ENCODE measurements around the gene IFFO2. TPM values are rescaled to one million over a fixed set of nuclear protein-coding genes. Genes with fewer than 3 reads are reported as not detected.

IFFO2 gene
- polyA plus RNA-seq, 1 of the 3 experiments (the other 2 are of a cell fraction): 10.5 TPM

GRCh38 chr1:18949686-18950400 is 6.6 kb downstream of the IFFO2 start:
- POLR2A ChIA-PET: no interaction called here

DNA sequence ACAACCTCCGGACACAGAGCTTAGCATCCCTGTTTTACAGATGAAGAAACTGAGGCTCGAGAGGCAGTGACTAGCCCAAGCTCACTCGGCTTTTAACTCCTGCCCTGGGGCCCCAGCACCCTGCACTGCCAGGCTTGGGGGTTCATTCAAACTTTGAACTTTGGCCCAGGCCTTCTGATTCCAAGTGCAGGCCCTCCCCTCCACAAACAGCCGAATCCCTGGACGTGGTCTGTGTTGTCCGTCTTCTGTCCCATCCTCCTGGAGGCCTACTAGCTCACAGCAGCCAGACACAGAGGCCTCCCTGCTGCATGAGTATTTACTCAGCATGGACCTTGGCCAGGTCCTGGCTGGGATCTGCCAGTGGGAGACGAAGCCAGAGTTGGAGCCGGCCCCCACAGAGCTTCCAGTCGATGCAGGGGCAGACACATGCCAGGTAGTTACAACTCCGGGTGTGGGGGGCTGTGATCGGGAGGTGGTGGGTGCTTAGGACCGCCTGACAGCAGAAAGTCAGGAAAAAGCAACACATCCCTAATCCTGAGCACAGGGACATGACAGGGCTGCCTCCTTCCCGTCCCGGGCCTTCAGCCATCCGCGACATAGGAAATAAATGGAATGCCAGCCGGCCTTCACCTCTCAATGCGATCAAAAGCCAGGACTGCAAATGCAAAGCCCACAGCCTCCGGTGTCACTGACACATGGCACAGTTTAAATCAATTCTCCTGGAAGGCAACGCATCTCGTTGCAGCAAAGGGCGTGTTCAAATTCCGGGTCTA is 7.4 kb downstream of the IFFO2 start:
- Histone ChIP-seq H3K9ac (no peak overlapping the region; the same call in 1 of the 2 replicates), H3F3A (replicated peaks; ENCODE audit: insufficient read depth) (peaks cover 4% of the 10 kb centered on the region), H3K9me2 (no peaks in the 10 kb centered on the region), H2AFZ (ENCODE audit: low read depth) (no peak overlapping the region), H3K36me3 (replicated peaks in 1 of 2; ENCODE audit: control insufficient read depth in 1 of 2, insufficient read depth in 2 of 2, low read length in 1 of 2) (peaks cover 0 to 9% of the 10 kb centered on the region in 2 experiments), H3K79me2 (ENCODE audit: insufficient read depth) (peaks cover 98% of the 10 kb centered on the region), H3K9me3 (no peaks in the 10 kb centered on the region), H3K4me2 (0 out of 2 replicates have a peak overlapping the region, but pooled peaks have one; percentile 9), H3K27ac (ENCODE audit: low read depth in 2 of 2, low read length in 1 of 2) (peak overlapping the region in 1 of 2 experiments; percentile 34; a peak in 2 of 4 replicates), H3K4me1 (ENCODE audit: control insufficient read depth in 1 of 2, insufficient read depth in 2 of 2, low read depth in 1 of 2, low read length in 1 of 2) (peaks cover 10 to 46% of the 10 kb centered on the region in 2 experiments; a peak in 3 of 4 replicates), H3K27me3 (ENCODE audit: insufficient read depth) (no peaks in the 10 kb centered on the region), H4K20me1 (ENCODE audit: insufficient read depth) (peaks cover 7% of the 10 kb centered on the region; the same call in 1 of the 2 replicates), H3K4me3 (ENCODE audit: low read depth in 2 of 2, low read length in 1 of 2) (no peak overlapping the region)
- TF ChIP-seq SIN3A (IDR thresholded peaks at IDR 0.05; ENCODE audit: borderline replicate concordance, low read depth, low read length): no peak
- no peak for TF ChIP-seq RCOR1 (IDR thresholded peaks at IDR 0.05; ENCODE audit: low read length)
- no peak for TF ChIP-seq FOSL2 (IDR thresholded peaks at IDR 0.05; ENCODE audit: borderline replicate concordance, low read depth)
- 0 out of 2 replicates have a peak, but pooled peaks have one; percentile 10 for TF ChIP-seq NFIC (IDR thresholded peaks at IDR 0.05; ENCODE audit: borderline replicate concordance)
- TF ChIP-seq, protein P1, sequence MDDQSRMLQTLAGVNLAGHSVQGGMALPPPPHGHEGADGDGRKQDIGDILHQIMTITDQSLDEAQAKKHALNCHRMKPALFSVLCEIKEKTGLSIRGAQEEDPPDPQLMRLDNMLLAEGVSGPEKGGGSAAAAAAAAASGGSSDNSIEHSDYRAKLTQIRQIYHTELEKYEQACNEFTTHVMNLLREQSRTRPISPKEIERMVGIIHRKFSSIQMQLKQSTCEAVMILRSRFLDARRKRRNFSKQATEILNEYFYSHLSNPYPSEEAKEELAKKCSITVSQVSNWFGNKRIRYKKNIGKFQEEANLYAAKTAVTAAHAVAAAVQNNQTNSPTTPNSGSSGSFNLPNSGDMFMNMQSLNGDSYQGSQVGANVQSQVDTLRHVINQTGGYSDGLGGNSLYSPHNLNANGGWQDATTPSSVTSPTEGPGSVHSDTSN (IDR thresholded peaks at IDR 0.05): no peak
- no peak for TF ChIP-seq ELF1 (IDR thresholded peaks at IDR 0.05)
- 81% methylated on average over 21 of the region's 23 CpGs for WGBS (ENCODE audit: low lambda C conversion rate)
- CTCF ChIA-PET: interaction anchor here (1.2 kb wide), 1 partner anchor 42 kb away, joined by 3 read pairs; no protein-coding TSS in a partner anchor
- no peak for DNase-seq
- POLR2A ChIA-PET: no interaction called here

More at GRCh38 chr1:18949686-18950400, 6.6 kb downstream of the IFFO2 start:
- Histone ChIP-seq H3K4me3 (ENCODE audit: low read depth in 2 of 2, low read length in 1 of 2) (no peak overlapping the region), H4K20me1 (ENCODE audit: insufficient read depth) (peaks cover 14% of the 10 kb centered on the region), H3K9me3 (no peaks in the 10 kb centered on the region), H3K4me1 (ENCODE audit: control insufficient read depth in 1 of 2, insufficient read depth in 2 of 2, low read depth in 1 of 2, low read length in 1 of 2) (peaks cover 12 to 47% of the 10 kb centered on the region in 2 experiments; a peak in 3 of 4 replicates), H3K9me2 (no peaks in the 10 kb centered on the region), H3F3A (replicated peaks; ENCODE audit: insufficient read depth) (peaks cover 4% of the 10 kb centered on the region), H3K79me2 (ENCODE audit: insufficient read depth) (peaks cover 98% of the 10 kb centered on the region), H3K4me2 (no peak overlapping the region), H3K27me3 (ENCODE audit: insufficient read depth) (no peaks in the 10 kb centered on the region), H3K36me3 (replicated peaks in 1 of 2; ENCODE audit: control insufficient read depth in 1 of 2, insufficient read depth in 2 of 2, low read length in 1 of 2) (peaks cover 0 to 9% of the 10 kb centered on the region in 2 experiments), H3K27ac (ENCODE audit: low read depth in 2 of 2, low read length in 1 of 2) (no peak overlapping the region), H2AFZ (ENCODE audit: low read depth) (no peak overlapping the region), H3K9ac (no peak overlapping the region)
- CTCF ChIA-PET: interaction anchor here (0.7 to 1.3 kb wide), 5 partner anchors 26 to 47 kb away, joined by 3 to 4 read pairs (median 3); partner anchors contain the start of gene ALDH4A1
- WGBS (ENCODE audit: low lambda C conversion rate): 77% methylated on average over 20 of the region's 22 CpGs
- TF ChIP-seq CTCF (IDR thresholded peaks at IDR 0.05) (no peak), MEF2A (IDR thresholded peaks at IDR 0.05; ENCODE audit: borderline replicate concordance, low read depth) (no peak)
- DNase-seq: no peak

Measured in SK-N-SH (cell line).